ENCODE results near the gene PLXNA3. TPM values are rescaled to one million over a fixed set of nuclear protein-coding genes. Genes with fewer than 3 reads are reported as not detected.
"Not testable (repeated sequence)": the region's sequence is repeated elsewhere in the genome, so short reads cannot be mapped to it uniquely, and the experiment has no call there.

PLXNA3 gene
- total RNA-seq, 1 experiment from 2014 or later, result 9.7 TPM

- peak; percentile 76 for DNase-seq (ENCODE audit: low spot score)
These were observed 20.9 kb downstream of the PLXNA3 start, which contains the start of gene LAGE3 for GRCh38 chrX:154478728-154479622. Gene LAGE3 (minus strand): TSS chrX:154479281. CDS start chrX:154478915, 366 bp downstream.

- DNase-seq (ENCODE audit: low spot score), result no peak
These were observed 23.1 kb downstream of the PLXNA3 start for GRCh38 chrX:154481195-154481594.

- DNase-seq (ENCODE audit: low spot score), result no peak
These were observed 24.0 kb downstream of the PLXNA3 start for GRCh38 chrX:154481911-154482601.

GRCh38 chrX:154482786-154483185 lies 24.7 kb downstream of the PLXNA3 start:
- no peak for DNase-seq (ENCODE audit: low spot score)

GRCh38 chrX:154483325-154483724 lies 25.2 kb downstream of the PLXNA3 start:
- no peak for DNase-seq (ENCODE audit: low spot score)

GRCh38 chrX:154484255-154485149 lies 26.4 kb downstream of the PLXNA3 start:
- DNase-seq (ENCODE audit: low spot score), result peak; percentile 54

GRCh38 chrX:154485150-154486051 lies 27.3 kb downstream of the PLXNA3 start:
- DNase-seq (ENCODE audit: low spot score), result no peak

- DNase-seq (ENCODE audit: low spot score), result no peak
These were observed 27.9 kb downstream of the PLXNA3 start for GRCh38 chrX:154486052-154486395.

GRCh38 chrX:154486396-154487207 lies 28.5 kb downstream of the PLXNA3 start, which contains the start of gene UBL4A:
Gene UBL4A (minus strand): TSS chrX:154486615. CDS start chrX:154486584, 31 bp downstream.
- DNase-seq (ENCODE audit: low spot score), result peak; percentile 51

- DNase-seq (ENCODE audit: low spot score), result no peak
These were observed 29.6 kb downstream of the PLXNA3 start for GRCh38 chrX:154487518-154488290.

GRCh38 chrX:154488336-154489075 lies 30.4 kb downstream of the PLXNA3 start:
- no peak for DNase-seq (ENCODE audit: low spot score)

- DNase-seq (ENCODE audit: low spot score), result no peak
These were observed 31.1 kb downstream of the PLXNA3 start for GRCh38 chrX:154489182-154489581.

- DNase-seq (ENCODE audit: low spot score), result peak; percentile 68
These were observed 31.9 kb downstream of the PLXNA3 start for GRCh38 chrX:154490021-154490413.

GRCh38 chrX:154490414-154491083 lies 32.5 kb downstream of the PLXNA3 start, which contains the start of gene SLC10A3:
Gene SLC10A3 (minus strand): TSS chrX:154490629. CDS start chrX:154488940, 1,689 bp downstream.
- peak; percentile 92 for DNase-seq (ENCODE audit: low spot score)

- DNase-seq (ENCODE audit: low spot score), result no peak
These were observed 36.6 kb downstream of the PLXNA3 start for GRCh38 chrX:154494715-154495114.

GRCh38 chrX:154495472-154495922 lies 37.4 kb downstream of the PLXNA3 start:
- no peak for DNase-seq (ENCODE audit: low spot score)

GRCh38 chrX:154496591-154497137 lies 38.6 kb downstream of the PLXNA3 start:
- DNase-seq (ENCODE audit: low spot score), result not testable (repeated sequence)

Measured in A172 (cell line).